Astrocyte (in vitro differentiated cells and primary cell): ENCODE measurements around the gene MRPL27.

ENCODE experiments used
- CTCF ChIP-seq: IDR thresholded peaks from 2 replicates; pipeline ENCODE4 v1.5.1; 2011; ENCODE audit warnings: low read depth, mild to moderate bottlenecking, inconsistent platforms, low read length, moderate library complexity; ENCODE audit not compliant: insufficient read depth
- EZH2 ChIP-seq: IDR thresholded peaks from 2 replicates; pipeline ENCODE4 v1.6.1; 2012; ENCODE audit warnings: mild to moderate bottlenecking, low read length, inconsistent platforms; ENCODE audit not compliant: insufficient read depth

- TF ChIP-seq CTCF (no peak), EZH2 (no peak)
These were observed 13.0 kb downstream of the MRPL27 start for GRCh38 chr17:50359998-50360461.
